OCI-LY1 (cell line): ENCODE measurements around the gene ELOF1.
A peak's percentile ranks its signal among the peaks of the same experiment; 100 is the strongest.

Experiments used
- H2AFZ ChIP-seq: fragments of 200-600 bp; sonication (generic), shearing (Covaris generic); 2 replicates; pipeline ENCODE4 v1.6.0; 2014; ENCODE audit warnings: antibody characterized with exemption, mild to moderate bottlenecking, low read length
- H3F3A ChIP-seq: fragments of 200-600 bp; sonication (generic), shearing (Covaris generic); 2 replicates; pipeline ENCODE4 v1.6.0; 2014; ENCODE audit warnings: mild to moderate bottlenecking, antibody characterized with exemption, low read length, moderate library complexity; ENCODE audit not compliant: insufficient read depth
- H3K27ac ChIP-seq: fragments of 200-600 bp; sonication (generic); 2 replicates; pipeline ENCODE4 v1.5.1; 2014; ENCODE audit warnings: low read length, mixed run types, mild to moderate bottlenecking, low read depth; ENCODE audit not compliant: poor library complexity, severe bottlenecking
- H3K27me3 ChIP-seq: fragments of 200-600 bp; sonication (generic); 2 replicates; pipeline ENCODE4 v1.6.0; 2014; ENCODE audit warnings: antibody characterized with exemption, mild to moderate bottlenecking, low read length, moderate library complexity; ENCODE audit not compliant: insufficient read depth
- H3K36me3 ChIP-seq: fragments of 200-600 bp; sonication (generic); 2 replicates; pipeline ENCODE4 v1.6.1; 2014; ENCODE audit warnings: mild to moderate bottlenecking, antibody characterized with exemption, low read length, moderate library complexity, mixed read lengths; ENCODE audit not compliant: insufficient read depth
- H3K4me1 ChIP-seq: fragments of 200-600 bp; sonication (generic); 2 replicates; pipeline ENCODE4 v1.5.1; 2014; ENCODE audit warnings: mild to moderate bottlenecking, low read length, moderate library complexity; ENCODE audit not compliant: insufficient read depth, severe bottlenecking
- H3K4me2 ChIP-seq: fragments of 200-600 bp; sonication (generic), shearing (Covaris generic); 2 replicates; pipeline ENCODE4 v1.6.1; 2014; ENCODE audit warnings: low read length
- H3K4me3 ChIP-seq: fragments of 200-600 bp; sonication (generic); 2 replicates; pipeline ENCODE4 v1.5.1; 2014; ENCODE audit warnings: low read length, low read depth, mild to moderate bottlenecking, mixed read lengths; ENCODE audit not compliant: poor library complexity, severe bottlenecking
- H3K79me2 ChIP-seq: fragments of 200-600 bp; shearing (Covaris generic); 2 replicates; pipeline ENCODE4 v1.6.1; 2016; ENCODE audit warnings: mixed run types, low read length, mixed read lengths; ENCODE audit not compliant: insufficient read depth
- H3K9ac ChIP-seq: fragments of 200-600 bp; sonication (generic), shearing (Covaris generic); 2 replicates; pipeline ENCODE4 v1.6.1; 2014; ENCODE audit warnings: mild to moderate bottlenecking, low read length, mixed read lengths
- H3K9me2 ChIP-seq: fragments of 200-600 bp; sonication (generic), shearing (Covaris generic); 2 replicates; pipeline ENCODE4 v1.6.1; 2014; ENCODE audit warnings: low read depth, mild to moderate bottlenecking, low read length, mixed read lengths
- H3K9me3 ChIP-seq: fragments of 200-600 bp; shearing (Covaris generic); 2 replicates; pipeline ENCODE4 v1.6.1; 2014; ENCODE audit warnings: low read length, mixed read lengths
- H4K20me1 ChIP-seq: fragments of 200-600 bp; sonication (generic), shearing (Covaris generic); 2 replicates; pipeline ENCODE4 v1.6.0; 2016; ENCODE audit warnings: mild to moderate bottlenecking, low read length; ENCODE audit not compliant: insufficient read depth
- CTCF ChIP-seq: fragments of 200-600 bp; sonication (generic), shearing (Covaris generic); IDR thresholded peaks from 2 replicates; pipeline ENCODE4 v1.5.1; 2017; ENCODE audit warnings: mild to moderate bottlenecking, antibody characterized with exemption, low read length, moderate library complexity, mixed read lengths
- EZH2 ChIP-seq: fragments of 200-600 bp; sonication (generic), shearing (Covaris generic); IDR thresholded peaks from 2 replicates; pipeline ENCODE4 v1.8.0; 2017; ENCODE audit warnings: borderline replicate concordance, mixed run types, mild to moderate bottlenecking, antibody characterized with exemption, low read length, moderate library complexity, mixed read lengths

ELOF1 gene

DNA sequence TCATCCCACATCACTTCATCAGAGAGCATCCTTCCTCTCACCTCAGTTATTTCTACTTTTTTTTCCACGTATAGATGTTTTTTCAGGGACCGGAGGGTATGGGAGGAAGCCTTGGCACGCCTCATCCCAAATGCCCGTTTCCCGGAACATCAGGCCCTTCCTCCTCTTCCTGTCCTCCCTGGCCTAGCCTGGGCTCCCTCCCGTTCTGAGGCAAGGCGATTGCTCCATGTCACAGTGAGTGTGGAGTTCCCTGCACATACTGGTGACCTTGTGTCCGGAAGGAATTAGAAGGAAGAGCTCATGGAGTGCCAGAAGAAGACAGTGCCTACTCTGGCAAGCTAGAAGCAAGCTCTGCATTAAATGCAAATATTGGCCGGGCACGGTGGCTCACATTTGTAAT lies 37.1 kb upstream of the ELOF1 start:
- H3K27ac ChIP-seq, result no peak overlapping the region
- no peak overlapping the region for H3K4me2 ChIP-seq

DNA sequence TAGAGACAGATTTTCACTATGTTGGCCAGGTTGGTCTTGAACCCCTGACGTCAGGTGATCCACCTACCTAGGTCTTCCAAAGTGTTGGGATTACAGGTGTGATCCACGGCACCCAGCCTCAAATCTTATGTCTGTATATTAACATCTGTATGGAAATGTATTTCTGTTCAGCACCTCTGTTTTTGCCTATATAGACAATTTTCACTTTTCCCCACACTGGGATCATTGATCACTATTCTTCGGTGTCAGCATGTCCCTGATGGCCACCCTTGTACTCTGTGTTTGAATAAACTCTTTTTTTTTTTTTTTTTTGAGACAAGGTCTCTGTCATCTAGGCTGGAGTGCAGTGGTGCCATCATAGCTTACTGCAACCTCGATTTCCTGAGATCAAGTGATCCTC lies 35.1 kb upstream of the ELOF1 start:
- TF ChIP-seq CTCF (no peak), EZH2 (no peak)

More for the DNA sequence above, 37.1 kb upstream of the ELOF1 start:
- Histone ChIP-seq H3K9me3 (no peaks in the 10 kb centered on the region), H3K9me2 (no peaks in the 10 kb centered on the region), H3K4me1 (peaks cover 15% of the 10 kb centered on the region), H3K79me2 (0 out of 2 replicates have a peak, but pooled peaks cover 3% of the 10 kb centered on the region), H2AFZ (no peak overlapping the region), H3K9ac (no peak overlapping the region), H3K4me3 (no peak overlapping the region), H3F3A (no peaks in the 10 kb centered on the region), H4K20me1 (no peaks in the 10 kb centered on the region), H3K36me3 (0 out of 2 replicates have a peak, but pooled peaks cover 3% of the 10 kb centered on the region), H3K27me3 (no peaks in the 10 kb centered on the region)
- TF ChIP-seq CTCF, result no peak
- no peak for TF ChIP-seq EZH2

GRCh38 chr19:11587975-11588631 lies 29.1 kb upstream of the ELOF1 start:
- Histone ChIP-seq H3K4me3 (no peak overlapping the region), H3K4me2 (peak overlapping the region; percentile 37; the same call in 1 of the 2 replicates)

More for the DNA sequence above, 35.1 kb upstream of the ELOF1 start:
- H3F3A ChIP-seq, result no peaks in the 10 kb centered on the region
- no peak overlapping the region for H3K9ac ChIP-seq
- H3K4me2 ChIP-seq, result no peak overlapping the region
- 0 out of 2 replicates have a peak, but pooled peaks cover 3% of the 10 kb centered on the region for H3K79me2 ChIP-seq
- no peaks in the 10 kb centered on the region for H4K20me1 ChIP-seq
- H3K9me3 ChIP-seq, result no peaks in the 10 kb centered on the region
- H3K27ac ChIP-seq, result no peak overlapping the region
- peaks cover 7% of the 10 kb centered on the region; the same call in 1 of the 2 replicates for H3K27me3 ChIP-seq
- H3K4me1 ChIP-seq, result peaks cover 15% of the 10 kb centered on the region
- H3K9me2 ChIP-seq, result no peaks in the 10 kb centered on the region
- H3K36me3 ChIP-seq, result 0 out of 2 replicates have a peak, but pooled peaks cover 3% of the 10 kb centered on the region
- no peak overlapping the region for H3K4me3 ChIP-seq
- H2AFZ ChIP-seq, result no peak overlapping the region

More at GRCh38 chr19:11587975-11588631, 29.1 kb upstream of the ELOF1 start:
- H3K27ac ChIP-seq, result no peak overlapping the region
- H3K9ac ChIP-seq, result no peak overlapping the region
- no peaks in the 10 kb centered on the region for H3K9me2 ChIP-seq
- H3K36me3 ChIP-seq, result no peaks in the 10 kb centered on the region
- H3K4me1 ChIP-seq, result peaks cover 16% of the 10 kb centered on the region
- H2AFZ ChIP-seq, result no peak overlapping the region
- H3K9me3 ChIP-seq, result no peaks in the 10 kb centered on the region
- H3K79me2 ChIP-seq, result no peaks in the 10 kb centered on the region
- H3K27me3 ChIP-seq, result peaks cover 8% of the 10 kb centered on the region; the same call in 1 of the 2 replicates
- no peaks in the 10 kb centered on the region for H3F3A ChIP-seq
- no peaks in the 10 kb centered on the region for H4K20me1 ChIP-seq
- peak; percentile 3; the same call in 1 of the 2 replicates for TF ChIP-seq CTCF
- TF ChIP-seq EZH2, result no peak
